ENCODE results near the gene A3GALT2. TPM values are rescaled to one million over a fixed set of nuclear protein-coding genes. Genes with fewer than 3 reads are reported as not detected.
"Not testable (repeated sequence)": the region's sequence is repeated elsewhere in the genome, so short reads cannot be mapped to it uniquely, and the experiment has no call there.

Gene A3GALT2
- total RNA-seq, 1 donor from 2014 or later, result not detected

GRCh38 chr1:33300673-33301072 is 20.2 kb downstream of the A3GALT2 start:
- ATAC-seq (peak; percentile 69), DNase-seq (ENCODE audit: low spot score) (peak; percentile 80)
- intact Hi-C loops (cut with DNase I), result no loop called here

DNA sequence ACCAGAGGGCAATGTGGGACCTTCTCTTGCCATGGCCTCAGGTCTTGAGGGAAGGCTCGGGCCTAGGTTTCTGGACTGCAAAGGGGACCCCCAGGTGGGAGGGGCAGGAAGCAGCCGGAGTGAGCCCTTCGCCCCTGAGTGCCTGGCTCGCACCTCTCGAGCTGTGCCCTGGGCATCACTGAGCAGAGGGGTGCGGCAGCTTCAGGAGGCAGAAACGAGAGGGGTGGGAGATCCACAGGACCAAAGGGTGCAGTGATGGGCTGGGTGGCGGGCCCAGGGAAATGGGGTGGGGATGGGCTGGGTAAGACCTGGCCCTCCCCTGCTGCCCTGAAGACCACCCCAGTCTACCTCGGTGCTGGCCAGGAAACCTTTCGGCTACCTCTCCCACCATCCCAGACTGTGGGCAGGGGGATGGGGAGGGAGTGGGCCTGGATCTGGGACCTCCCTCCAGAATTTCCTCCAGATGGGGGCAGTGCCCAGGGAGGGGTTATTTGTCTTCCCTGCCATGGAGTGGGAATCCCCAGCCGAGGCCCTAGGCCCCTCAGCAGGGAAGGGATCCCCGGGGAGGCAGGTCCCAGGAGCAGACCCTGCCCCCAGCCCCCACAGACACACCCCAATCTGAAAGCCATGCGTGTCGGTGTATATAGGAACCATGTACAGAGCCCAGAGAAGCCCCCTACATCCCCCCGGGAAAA is 21.3 kb downstream of the A3GALT2 start:
- no peak for ATAC-seq
- DNase-seq (ENCODE audit: low spot score), result peak; percentile 59
- intact Hi-C loops (cut with DNase I), result no loop called here

- intact Hi-C loops (cut with DNase I), result no loop called here
- DNase-seq (ENCODE audit: low spot score) (peak; percentile 82), ATAC-seq (peak; percentile 39)
Measured at GRCh38 chr1:33298623-33299277, 22.1 kb downstream of the A3GALT2 start.

DNA sequence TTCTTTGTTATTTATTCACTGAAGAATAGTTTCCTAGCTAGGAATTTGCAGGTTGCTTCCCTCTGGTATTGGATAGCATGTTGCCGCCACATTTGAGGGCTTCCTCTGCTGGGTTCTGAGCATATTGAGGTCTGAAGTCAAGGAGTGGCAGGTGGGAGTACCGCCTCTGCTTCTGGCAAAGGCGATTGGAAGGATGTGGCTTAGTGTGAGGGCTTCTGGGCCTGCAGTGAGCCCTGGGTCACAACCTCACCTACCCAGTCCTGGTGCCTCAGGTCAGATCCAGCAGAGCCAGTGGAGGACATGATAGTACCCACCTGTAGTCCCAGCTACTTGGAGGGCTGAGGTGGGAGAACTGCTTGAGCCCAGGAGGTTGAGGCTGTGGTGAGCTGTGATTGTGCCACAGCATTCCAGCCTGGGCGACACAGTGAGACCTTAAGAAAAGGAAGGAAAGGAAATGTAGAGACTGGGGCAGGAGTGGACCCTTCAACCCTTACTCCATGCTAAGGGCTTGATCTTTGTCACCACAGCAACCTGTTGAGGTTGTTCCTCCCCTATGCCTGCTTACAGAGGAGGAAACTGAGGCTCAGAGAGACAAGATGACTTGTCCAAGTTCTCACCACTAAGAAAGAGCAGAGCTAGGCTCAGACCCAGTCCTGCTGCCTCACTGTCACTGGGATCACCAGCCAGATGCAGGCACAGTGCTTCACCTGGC is 22.8 kb downstream of the A3GALT2 start:
- ATAC-seq (no peak), DNase-seq (ENCODE audit: low spot score) (peak; percentile 37)
- intact Hi-C loops (cut with DNase I), result loop anchor here (2.0 kb wide), 1 partner anchor 71 kb away; no protein-coding TSS in a partner anchor

GRCh38 chr1:33296824-33297223 is 24.1 kb downstream of the A3GALT2 start:
- DNase-seq (ENCODE audit: low spot score) (peak; percentile 34), ATAC-seq (no peak)

GRCh38 chr1:33296082-33296458 is 24.8 kb downstream of the A3GALT2 start:
- ATAC-seq (peak; percentile 55), DNase-seq (ENCODE audit: low spot score) (peak; percentile 60)
- intact Hi-C loops (cut with DNase I), result loop anchor here (2.0 kb wide), 1 partner anchor 73 kb away; no protein-coding TSS in a partner anchor

More at GRCh38 chr1:33296824-33297223, 24.1 kb downstream of the A3GALT2 start:
- intact Hi-C loops (cut with DNase I), result loop anchor here (2.0 kb wide), 1 partner anchor 72 kb away; no protein-coding TSS in a partner anchor

GRCh38 chr1:33295450-33296081 is 25.3 kb downstream of the A3GALT2 start:
- intact Hi-C loops (cut with DNase I), result loop anchor here (2.0 kb wide), 1 partner anchor 73 kb away; no protein-coding TSS in a partner anchor
- ATAC-seq (peak; percentile 87), DNase-seq (ENCODE audit: low spot score) (peak; percentile 94)

GRCh38 chr1:33295023-33295422 is 25.9 kb downstream of the A3GALT2 start:
- intact Hi-C loops (cut with DNase I), result no loop called here
- ATAC-seq (no peak), DNase-seq (ENCODE audit: low spot score) (peak; percentile 58)

DNA sequence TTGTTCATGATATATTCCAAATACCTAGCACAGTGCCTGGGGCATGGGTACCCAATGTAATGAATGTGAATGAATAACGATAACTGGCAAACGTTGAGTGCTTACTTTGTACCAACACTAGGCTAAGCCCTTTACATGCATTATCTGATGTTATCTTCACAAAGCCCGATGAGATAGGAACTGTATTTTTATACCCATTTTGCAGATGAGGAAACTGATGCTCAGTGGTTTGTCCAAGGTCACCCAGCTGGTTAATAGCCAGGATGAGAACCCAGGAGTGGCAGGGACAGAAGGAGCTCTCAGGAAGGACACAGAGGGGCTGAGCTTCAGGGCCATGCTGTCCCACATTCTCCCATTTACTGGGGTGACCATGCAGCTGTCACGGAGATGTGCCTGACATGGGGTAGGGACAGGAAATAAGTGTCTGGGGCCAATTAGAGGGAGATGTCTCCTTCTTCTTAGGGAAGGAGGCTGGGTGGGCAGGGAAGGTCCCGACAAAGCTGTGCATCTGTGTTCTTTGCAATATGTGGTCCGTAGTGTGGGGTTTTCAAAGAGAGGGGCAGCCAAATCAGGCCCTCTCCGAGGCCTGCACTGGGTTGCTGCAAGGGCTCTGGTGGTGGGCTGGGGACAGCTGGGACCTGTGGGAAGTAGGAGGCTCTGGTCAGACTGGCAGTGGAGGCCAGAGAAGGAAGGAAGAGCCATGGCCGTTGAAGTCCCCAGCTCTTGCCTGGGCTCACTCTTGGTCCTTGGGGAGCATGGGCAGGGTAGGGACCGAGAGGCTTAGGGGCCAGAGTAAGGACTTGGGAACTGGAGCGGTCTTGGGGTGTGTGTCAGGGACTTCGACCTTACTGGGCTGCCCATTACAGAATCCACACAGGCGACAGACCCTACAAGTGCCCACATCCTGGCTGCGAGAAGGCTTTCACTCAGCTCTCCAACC is 26.6 kb downstream of the A3GALT2 start:
- ATAC-seq (no peak), DNase-seq (ENCODE audit: low spot score) (peak; percentile 32)
- intact Hi-C loops (cut with DNase I), result no loop called here

- DNase-seq (ENCODE audit: low spot score), result peak; percentile 50
- ATAC-seq, result peak; percentile 24
- intact Hi-C loops (cut with DNase I), result no loop called here
Measured at GRCh38 chr1:33292726-33293340, 28.1 kb downstream of the A3GALT2 start.

DNA sequence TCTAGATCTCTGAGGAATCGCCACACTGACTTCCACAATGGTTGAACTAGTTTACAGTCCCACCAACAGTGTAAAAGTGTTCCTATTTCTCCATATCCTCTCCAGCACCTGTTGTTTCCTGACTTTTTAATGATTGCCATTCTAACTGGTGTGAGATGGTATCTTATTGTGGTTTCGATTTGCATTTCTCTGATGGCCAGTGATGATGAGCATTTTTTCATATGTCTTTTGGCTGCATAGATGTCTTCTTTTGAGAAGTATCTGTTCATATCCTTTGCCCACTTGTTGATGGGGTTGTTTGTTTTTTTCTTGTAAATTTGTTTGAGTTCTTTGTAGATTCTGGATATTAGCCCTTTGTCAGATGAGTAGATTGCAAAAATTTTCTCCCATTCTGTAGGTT is 30.3 kb downstream of the A3GALT2 start:
- intact Hi-C loops (cut with DNase I); DNase-seq (ENCODE audit: low spot score); ATAC-seq: not testable (repeated sequence)

GRCh38 chr1:33289858-33290154 is 31.1 kb downstream of the A3GALT2 start:
- DNase-seq (ENCODE audit: low spot score) (peak; percentile 26), ATAC-seq (no peak)
- intact Hi-C loops (cut with DNase I), result no loop called here

DNA sequence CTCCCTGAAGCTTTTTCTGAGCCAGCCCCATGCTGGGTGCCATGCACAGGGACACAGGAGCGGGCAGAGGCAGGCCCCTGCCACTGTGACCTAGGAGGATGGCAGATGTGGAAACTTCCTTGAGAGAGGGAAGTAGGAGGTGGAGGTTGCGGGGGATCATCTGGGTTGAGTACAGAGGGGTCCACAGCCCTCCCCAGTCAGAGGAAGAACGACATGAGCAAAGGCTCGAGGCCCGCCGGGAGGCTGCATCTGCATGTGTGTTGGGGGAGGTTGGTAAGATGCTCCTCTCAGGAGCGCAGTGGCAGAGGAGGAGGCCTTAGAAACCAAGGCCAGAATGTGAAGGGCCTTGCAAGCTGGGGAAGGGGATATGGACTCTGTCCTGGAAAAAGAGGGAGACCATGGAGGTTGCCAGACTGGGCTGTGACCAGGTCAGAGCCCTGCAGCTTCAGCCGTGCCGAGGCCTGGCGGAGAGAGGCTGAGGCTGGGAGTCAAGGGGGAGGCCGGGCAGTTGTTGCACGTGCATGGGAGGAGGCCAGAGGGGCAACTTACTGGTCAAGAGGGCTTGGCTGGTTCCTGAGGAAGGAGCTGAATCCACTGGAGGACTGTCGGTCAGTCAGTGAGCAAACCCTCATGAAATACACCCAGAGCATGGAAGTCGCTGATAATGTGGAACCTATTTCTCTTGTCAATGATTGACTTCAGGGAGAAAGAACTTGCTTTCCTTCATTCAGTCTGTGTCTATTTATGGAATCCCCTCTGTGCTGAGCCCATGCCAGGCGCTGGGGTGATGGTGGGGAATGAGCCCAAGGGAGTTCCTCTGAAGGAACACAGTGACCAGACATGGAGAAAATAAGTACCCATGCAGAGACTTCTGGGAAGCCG is 31.7 kb downstream of the A3GALT2 start:
- DNase-seq (ENCODE audit: low spot score) (peak; percentile 49), ATAC-seq (no peak)
- intact Hi-C loops (cut with DNase I), result no loop called here

GRCh38 chr1:33287317-33287716 is 33.6 kb downstream of the A3GALT2 start:
- intact Hi-C loops (cut with DNase I), result no loop called here
- no peak for DNase-seq (ENCODE audit: low spot score)
- no peak for ATAC-seq

DNA sequence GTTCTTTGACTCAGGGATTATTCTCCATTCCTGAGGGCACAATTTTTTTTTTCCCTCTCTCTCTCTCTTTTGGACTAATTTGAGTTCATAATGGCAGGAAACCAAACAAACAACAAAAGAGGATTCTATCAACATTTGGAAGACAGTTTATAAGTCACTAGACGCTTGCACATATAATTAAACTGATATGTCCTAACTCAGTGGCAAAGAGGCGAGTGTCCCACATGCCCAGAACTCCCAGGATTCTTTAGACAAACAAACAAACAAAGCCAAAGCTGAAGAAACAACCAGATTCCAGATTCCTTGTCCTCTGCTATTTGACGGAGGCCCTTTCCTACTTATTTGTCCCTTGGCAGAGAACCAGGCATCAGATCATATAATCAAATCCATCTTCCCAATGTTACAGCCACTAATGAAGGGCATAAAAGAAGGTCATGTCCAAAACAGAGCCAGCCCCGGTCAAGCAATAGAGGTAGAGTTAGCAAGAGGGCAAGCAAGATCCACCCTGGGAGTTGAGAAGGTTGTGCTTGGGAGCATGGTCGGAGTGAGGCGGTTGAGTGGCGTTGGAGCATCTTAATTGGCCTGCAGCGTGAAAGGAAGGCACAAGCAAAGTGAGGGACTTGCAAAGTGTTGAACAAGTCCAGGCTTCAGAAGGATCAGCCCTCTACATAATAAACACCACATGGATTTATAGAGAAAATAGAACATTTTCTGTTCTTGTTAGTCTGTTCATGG is 34.3 kb downstream of the A3GALT2 start:
- peak; percentile 45 for DNase-seq (ENCODE audit: low spot score)
- ATAC-seq, result peak; percentile 45
- intact Hi-C loops (cut with DNase I), result no loop called here

- intact Hi-C loops (cut with DNase I), result no loop called here
- ATAC-seq (no peak), DNase-seq (ENCODE audit: low spot score) (no peak)
Measured at GRCh38 chr1:33284049-33284448, 36.8 kb downstream of the A3GALT2 start.

All from sciatic nerve (tissue), 2 donors.